Left ventricle myocardium inferior (tissue), 1 donor: ENCODE results near the gene LYRM2. TPM values are rescaled to one million over a fixed set of nuclear protein-coding genes. Genes with fewer than 3 reads are reported as not detected.
A peak's percentile ranks its signal among the peaks of the same experiment; 100 is the strongest.

Source experiments
- DNase-seq: peaks from one replicate; pipeline ENCODE4 v3.0.0-alpha.2; 2020
- H3K27ac ChIP-seq: fragments of 200-600 bp; replicated peaks from 2 replicates; pipeline ENCODE4 v1.8.0; 2021
- H3K27me3 ChIP-seq: fragments of 200-600 bp; 2 replicates; pipeline ENCODE4 v1.8.0; 2021; ENCODE audit warnings: low read depth
- H3K36me3 ChIP-seq: fragments of 200-600 bp; 2 replicates; pipeline ENCODE4 v1.8.0; 2021
- H3K4me1 ChIP-seq: fragments of 200-600 bp; 2 replicates; pipeline ENCODE4 v1.8.0; 2021
- H3K4me3 ChIP-seq: fragments of 200-600 bp; 2 replicates; pipeline ENCODE4 v1.8.0; 2021; ENCODE audit warnings: mild to moderate bottlenecking, moderate library complexity
- H3K9me3 ChIP-seq: fragments of 200-600 bp; replicated peaks from 2 replicates; pipeline ENCODE4 v1.8.0; 2021
- intact Hi-C: fragments of 100-400 bp; cut with micrococcal nuclease; formaldehyde crosslinking; loops from one replicate; pipeline ENCODE4 v1.11.0; 2022
- total RNA-seq: library from RNA; stranded (reverse); fragmentation: NEBNext Ultra II Directional; extraction: Animal tissue kit (Norgen Biotek cat#: 25700); gene quantifications from one replicate; pipeline ENCODE4 v1.2.1, GENCODE V29; 2021
- TF ChIP-seq, protein P1 (sequence below): fragments of 200-600 bp; IDR thresholded peaks from 2 replicates; pipeline ENCODE4 v1.8.0; 2021; ENCODE audit warnings: antibody characterized with exemption, mild to moderate bottlenecking, borderline replicate concordance
- donor health status: DM: no; HTN: yes; CAD: no; lungs with severe emphysema.

The LYRM2 gene
- total RNA-seq, 1 donor from 2014 or later, result 41.3 TPM

DNA sequence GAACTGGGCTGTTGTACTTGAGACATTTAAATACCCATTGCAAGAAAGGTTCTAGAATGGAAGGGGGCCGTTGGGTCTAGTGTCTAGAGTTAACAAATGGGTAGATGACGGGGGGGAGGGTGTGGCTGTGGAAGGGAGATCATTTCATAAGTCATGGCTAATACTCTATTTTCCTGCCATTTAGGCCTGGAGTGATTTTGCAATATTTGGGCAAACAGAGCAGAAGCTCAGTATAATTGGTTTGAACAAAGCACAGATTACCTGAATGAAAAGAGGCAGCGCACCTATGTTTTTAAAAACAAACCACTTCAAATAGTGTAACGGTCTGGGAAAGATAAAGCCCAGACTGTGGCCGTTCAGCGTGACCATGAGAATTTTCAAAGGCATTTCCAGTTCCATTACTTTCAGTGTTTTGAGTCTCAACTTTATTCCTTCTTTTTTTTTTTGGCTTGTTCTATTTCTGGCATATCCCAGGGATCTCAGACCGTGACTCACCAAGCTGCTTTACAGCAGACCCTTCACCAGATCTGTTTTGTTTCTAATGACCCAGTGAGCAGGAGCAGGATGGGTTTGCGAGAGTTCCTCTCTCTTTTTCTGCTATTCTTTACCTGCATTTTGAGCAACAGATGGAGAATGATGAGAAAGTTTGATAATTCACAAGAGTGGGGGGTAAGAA, 73.7 kb downstream of the LYRM2 start:
- no peaks in the 10 kb centered on the region for H3K27me3 ChIP-seq
- H3K27ac ChIP-seq, result peak overlapping the region; percentile 19
- H3K4me1 ChIP-seq, result peaks cover 32% of the 10 kb centered on the region
- H3K4me3 ChIP-seq, result no peak overlapping the region
- no peak for DNase-seq
- H3K9me3 ChIP-seq, result no peaks in the 10 kb centered on the region
- H3K36me3 ChIP-seq, result no peaks in the 10 kb centered on the region
- TF ChIP-seq, protein P1, sequence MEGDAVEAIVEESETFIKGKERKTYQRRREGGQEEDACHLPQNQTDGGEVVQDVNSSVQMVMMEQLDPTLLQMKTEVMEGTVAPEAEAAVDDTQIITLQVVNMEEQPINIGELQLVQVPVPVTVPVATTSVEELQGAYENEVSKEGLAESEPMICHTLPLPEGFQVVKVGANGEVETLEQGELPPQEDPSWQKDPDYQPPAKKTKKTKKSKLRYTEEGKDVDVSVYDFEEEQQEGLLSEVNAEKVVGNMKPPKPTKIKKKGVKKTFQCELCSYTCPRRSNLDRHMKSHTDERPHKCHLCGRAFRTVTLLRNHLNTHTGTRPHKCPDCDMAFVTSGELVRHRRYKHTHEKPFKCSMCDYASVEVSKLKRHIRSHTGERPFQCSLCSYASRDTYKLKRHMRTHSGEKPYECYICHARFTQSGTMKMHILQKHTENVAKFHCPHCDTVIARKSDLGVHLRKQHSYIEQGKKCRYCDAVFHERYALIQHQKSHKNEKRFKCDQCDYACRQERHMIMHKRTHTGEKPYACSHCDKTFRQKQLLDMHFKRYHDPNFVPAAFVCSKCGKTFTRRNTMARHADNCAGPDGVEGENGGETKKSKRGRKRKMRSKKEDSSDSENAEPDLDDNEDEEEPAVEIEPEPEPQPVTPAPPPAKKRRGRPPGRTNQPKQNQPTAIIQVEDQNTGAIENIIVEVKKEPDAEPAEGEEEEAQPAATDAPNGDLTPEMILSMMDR, result no peak
- intact Hi-C loops, result no loop called here

DNA sequence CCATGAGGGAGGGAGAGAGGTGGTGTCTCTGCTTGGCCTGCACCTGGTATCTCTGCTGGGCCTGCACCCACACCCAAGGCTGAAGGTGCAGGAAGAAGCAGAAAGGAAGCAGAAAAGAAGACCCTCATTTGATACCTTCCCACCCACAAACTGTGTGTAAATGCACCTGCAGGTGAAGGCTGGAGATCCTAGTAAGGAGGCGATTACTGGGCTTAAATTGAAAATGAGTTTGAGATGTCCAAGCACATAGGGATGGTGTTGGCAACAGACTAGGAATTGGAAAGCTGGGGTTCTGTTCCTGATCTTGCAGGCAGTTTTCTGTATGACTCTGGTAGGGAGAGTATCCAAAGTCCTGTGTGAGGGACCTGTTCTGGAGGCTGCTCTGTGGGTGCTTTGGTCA, 74.7 kb downstream of the LYRM2 start:
- no peaks in the 10 kb centered on the region for H3K27me3 ChIP-seq
- H3K9me3 ChIP-seq, result no peaks in the 10 kb centered on the region
- H3K4me1 ChIP-seq, result peaks cover 32% of the 10 kb centered on the region
- H3K4me3 ChIP-seq, result no peak overlapping the region
- TF ChIP-seq, protein P1, result no peak
- intact Hi-C loops, result no loop called here
- no peaks in the 10 kb centered on the region for H3K36me3 ChIP-seq
- DNase-seq, result no peak
- no peak overlapping the region for H3K27ac ChIP-seq

DNA sequence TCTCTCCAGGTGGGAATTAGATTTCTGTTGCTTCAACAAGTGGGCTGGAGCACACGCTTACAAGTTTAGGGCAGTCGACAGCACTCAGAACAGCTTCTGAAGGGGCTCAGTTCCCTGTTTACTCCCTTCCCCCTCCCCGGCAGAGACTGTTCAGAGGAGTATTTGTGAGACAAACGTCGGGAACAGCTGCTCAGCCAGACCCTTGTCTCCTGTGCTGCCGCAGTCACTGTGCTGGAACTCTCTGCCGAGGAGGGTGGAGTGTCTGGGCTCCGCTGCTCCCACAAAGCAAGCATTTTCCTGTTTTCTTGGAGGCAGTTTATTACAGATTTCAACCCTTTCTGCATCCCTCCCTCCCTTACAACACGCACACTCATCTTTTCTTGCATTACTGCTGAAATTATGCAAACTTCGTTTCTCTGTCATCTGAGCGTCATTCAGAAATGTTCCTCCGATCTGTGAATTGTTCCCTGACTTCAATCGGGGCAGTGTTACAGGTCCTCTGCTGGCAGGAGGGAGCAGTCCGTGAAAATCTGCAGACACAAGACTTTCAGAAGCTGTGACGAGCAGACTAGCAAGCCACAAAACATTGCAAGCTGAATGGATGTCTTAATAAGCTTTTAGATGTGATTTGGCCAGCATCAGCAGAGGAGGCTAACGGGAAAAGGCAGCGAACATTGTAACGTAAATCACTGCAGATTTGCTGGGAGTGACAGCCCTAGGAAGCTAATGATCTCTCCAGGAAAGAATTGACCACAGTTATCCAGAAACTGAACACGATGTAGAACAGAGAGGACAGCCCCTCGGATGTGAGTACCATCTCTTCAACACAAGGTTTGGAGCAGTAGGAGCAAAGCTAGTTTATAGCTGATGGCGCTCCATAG, 76.2 kb downstream of the LYRM2 start:
- H3K4me1 ChIP-seq, result peaks cover 25% of the 10 kb centered on the region
- peak overlapping the region; percentile 47 for H3K4me3 ChIP-seq
- peak overlapping the region; percentile 39 for H3K27ac ChIP-seq
- no peak for DNase-seq
- TF ChIP-seq, protein P1, result no peak
- H3K36me3 ChIP-seq, result no peaks in the 10 kb centered on the region
- no peaks in the 10 kb centered on the region for H3K27me3 ChIP-seq
- intact Hi-C loops, result no loop called here
- peaks cover 6% of the 10 kb centered on the region for H3K9me3 ChIP-seq

DNA sequence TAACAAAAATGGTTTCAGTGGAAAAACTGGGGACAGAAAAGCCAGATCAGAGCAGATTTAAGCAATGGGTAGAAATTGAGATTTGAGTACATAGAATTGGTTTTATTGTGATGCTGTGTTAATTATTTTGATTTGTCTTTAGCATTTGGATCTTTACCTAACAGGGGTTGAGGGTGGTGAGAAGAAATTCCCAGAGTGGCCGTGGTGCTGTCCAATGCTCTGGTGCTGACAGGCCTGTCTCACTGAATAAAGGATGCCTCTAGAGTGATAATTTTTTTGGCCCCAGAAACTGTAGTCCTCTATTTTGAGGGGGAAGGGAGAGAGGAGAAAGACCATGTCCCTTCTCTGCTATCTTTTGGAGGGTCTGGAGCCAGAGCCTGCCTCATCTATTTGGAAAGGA, 79.1 kb downstream of the LYRM2 start:
- TF ChIP-seq, protein P1, result no peak
- no peak for DNase-seq
- Histone ChIP-seq H3K27me3 (no peaks in the 10 kb centered on the region), H3K27ac (no peak overlapping the region), H3K4me1 (peaks cover 9% of the 10 kb centered on the region), H3K4me3 (no peak overlapping the region), H3K36me3 (no peaks in the 10 kb centered on the region), H3K9me3 (peaks cover 9% of the 10 kb centered on the region)
- intact Hi-C loops, result no loop called here

DNA sequence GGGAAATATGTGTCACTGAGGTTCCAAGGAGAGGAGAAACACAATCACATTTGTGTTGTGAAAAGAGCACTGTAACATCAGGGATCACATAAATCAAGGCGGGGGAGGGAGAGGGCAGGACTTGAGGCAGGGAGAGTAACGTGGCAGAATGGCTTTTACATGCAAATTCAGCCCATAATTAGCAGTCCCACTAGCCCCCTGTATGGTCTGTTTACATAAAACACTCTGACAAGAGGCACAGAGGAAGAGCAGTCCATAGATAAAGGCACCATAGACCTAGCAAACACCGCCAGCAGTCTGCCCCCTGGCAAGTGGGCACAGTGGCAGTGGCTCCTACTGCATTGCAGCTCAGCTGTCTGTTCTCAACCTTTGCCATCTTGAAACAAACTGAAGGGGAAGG, 82.7 kb downstream of the LYRM2 start:
- H3K9me3 ChIP-seq, result peaks cover 9% of the 10 kb centered on the region
- DNase-seq, result no peak
- H3K27me3 ChIP-seq, result no peaks in the 10 kb centered on the region
- no peak overlapping the region for H3K27ac ChIP-seq
- no peaks in the 10 kb centered on the region for H3K36me3 ChIP-seq
- no peak overlapping the region for H3K4me3 ChIP-seq
- peaks cover 19% of the 10 kb centered on the region for H3K4me1 ChIP-seq
- TF ChIP-seq, protein P1, result no peak
- intact Hi-C loops, result no loop called here
